OCI-LY7 (cell line): ENCODE results near the gene CDK19.

Experiments used
- CTCF ChIP-seq: fragments of 200-600 bp; sonication (generic); conservative IDR thresholded peaks from 2 replicates; pipeline ENCODE4 v1.5.1; 2014; ENCODE audit warnings: mild to moderate bottlenecking, antibody characterized with exemption, low read length, moderate library complexity, mixed read lengths
- EZH2phosphoT487 ChIP-seq: fragments of 200-600 bp; sonication (generic); IDR thresholded peaks from 2 replicates; pipeline ENCODE4 v1.6.1; 2018; ENCODE audit warnings: low read depth, borderline replicate concordance, mild to moderate bottlenecking, mixed run types, antibody characterized with exemption, low read length, moderate library complexity, mixed read lengths

- TF ChIP-seq EZH2phosphoT487: no peak
- TF ChIP-seq CTCF: no peak
These were observed 200.7 kb downstream of the CDK19 start for GRCh38 chr6:110614586-110614985.
